NT2/D1 (cell line): ENCODE data around the gene PKN1.

Experiments used
- YY1 ChIP-seq: IDR thresholded peaks from 2 replicates; pipeline ENCODE4 v1.6.1; 2011; ENCODE audit not compliant: insufficient read length, insufficient read depth
- ZNF274 ChIP-seq: IDR thresholded peaks from 2 replicates; pipeline ENCODE4 v1.6.1; 2011; ENCODE audit warnings: mild to moderate bottlenecking, low read depth, low read length

DNA sequence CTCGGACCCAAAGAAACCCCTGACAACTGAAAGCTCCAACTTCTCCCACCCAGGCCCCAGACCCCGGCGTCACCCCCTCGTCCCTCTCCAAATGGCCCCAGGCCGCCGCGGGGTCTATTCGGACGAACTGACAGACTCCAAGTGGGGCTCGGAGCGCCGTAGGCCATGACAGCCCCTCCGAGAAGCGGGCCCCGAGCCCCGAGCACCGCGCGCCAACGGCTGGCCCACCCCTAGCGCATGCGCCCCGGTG is 14.3 kb upstream of the PKN1 start:
- TF ChIP-seq YY1 (no peak), ZNF274 (no peak)
